ENCODE data around the gene ALPK3. TPM values are rescaled to one million over a fixed set of nuclear protein-coding genes. Genes with fewer than 3 reads are reported as not detected.

ALPK3 gene
- total RNA-seq, 1 donor from 2014 or later = 2.5 TPM

DNA sequence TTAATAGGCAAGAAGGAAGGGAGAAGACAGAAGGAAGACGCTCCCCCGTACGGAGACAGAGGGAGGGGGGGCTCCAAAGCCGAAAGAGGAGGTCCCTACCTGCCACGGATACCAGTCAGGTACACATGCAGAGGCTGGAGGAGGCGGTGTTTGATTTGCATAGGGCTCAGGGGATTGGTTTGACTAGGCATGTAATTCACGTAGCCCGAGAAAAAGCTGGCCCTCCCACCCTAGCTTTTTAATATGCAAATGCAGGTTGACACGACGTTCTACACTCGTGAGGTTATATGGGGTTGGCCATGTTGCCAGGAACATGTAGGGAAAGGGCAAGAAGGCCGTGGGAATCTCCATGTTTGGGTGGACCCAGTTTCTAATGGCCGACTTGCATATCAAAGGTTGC is 39.0 kb upstream of the ALPK3 start:
- intact Hi-C loops (cut with DNase I) = loop anchor here (2.0 kb wide), 1 partner anchor 51 kb away; no protein-coding TSS in a partner anchor
- no peaks in the 10 kb centered on the region for H3K27me3 ChIP-seq
- no peak for DNase-seq (ENCODE audit: extremely low spot score in 2 of 2)
- no peak for TF ChIP-seq POLR2AphosphoS5 (IDR thresholded peaks at IDR 0.05; ENCODE audit: insufficient read depth in 1 of 2, low read depth in 1 of 2)
- TF ChIP-seq, protein P1, sequence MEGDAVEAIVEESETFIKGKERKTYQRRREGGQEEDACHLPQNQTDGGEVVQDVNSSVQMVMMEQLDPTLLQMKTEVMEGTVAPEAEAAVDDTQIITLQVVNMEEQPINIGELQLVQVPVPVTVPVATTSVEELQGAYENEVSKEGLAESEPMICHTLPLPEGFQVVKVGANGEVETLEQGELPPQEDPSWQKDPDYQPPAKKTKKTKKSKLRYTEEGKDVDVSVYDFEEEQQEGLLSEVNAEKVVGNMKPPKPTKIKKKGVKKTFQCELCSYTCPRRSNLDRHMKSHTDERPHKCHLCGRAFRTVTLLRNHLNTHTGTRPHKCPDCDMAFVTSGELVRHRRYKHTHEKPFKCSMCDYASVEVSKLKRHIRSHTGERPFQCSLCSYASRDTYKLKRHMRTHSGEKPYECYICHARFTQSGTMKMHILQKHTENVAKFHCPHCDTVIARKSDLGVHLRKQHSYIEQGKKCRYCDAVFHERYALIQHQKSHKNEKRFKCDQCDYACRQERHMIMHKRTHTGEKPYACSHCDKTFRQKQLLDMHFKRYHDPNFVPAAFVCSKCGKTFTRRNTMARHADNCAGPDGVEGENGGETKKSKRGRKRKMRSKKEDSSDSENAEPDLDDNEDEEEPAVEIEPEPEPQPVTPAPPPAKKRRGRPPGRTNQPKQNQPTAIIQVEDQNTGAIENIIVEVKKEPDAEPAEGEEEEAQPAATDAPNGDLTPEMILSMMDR (IDR thresholded peaks at IDR 0.05) = no peak
- TF ChIP-seq POLR2A (IDR thresholded peaks at IDR 0.05) = no peak
- peaks cover 0 to 18% of the 10 kb centered on the region in 2 donors for H3K36me3 ChIP-seq
- H3K4me1 ChIP-seq = peaks cover 11% of the 10 kb centered on the region
- H3K9me3 ChIP-seq = no peaks in the 10 kb centered on the region
- no peak overlapping the region for H3K4me3 ChIP-seq
- no peak overlapping the region for H3K27ac ChIP-seq

DNA sequence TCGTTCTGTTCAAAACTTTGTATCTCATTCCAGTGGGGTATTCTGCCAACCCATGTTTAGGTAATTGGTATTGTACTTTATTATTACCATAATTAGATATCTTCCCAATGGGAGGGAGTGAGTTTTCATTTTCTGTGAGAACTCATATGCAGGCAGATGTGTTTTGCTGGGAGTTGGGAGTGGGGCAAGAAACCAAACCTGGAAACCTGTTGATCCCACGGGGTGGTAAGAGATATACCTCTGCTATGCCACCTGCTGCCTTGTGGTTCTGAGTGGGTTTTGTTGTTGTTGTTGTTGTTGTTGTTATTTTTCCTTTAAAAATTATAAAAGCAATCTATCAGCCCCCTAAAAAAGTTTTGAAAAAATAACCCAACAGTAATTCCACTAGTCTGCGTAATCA is 36.7 kb upstream of the ALPK3 start:
- peaks cover 0 to 36% of the 10 kb centered on the region in 2 donors for H3K36me3 ChIP-seq
- intact Hi-C loops (cut with DNase I) = no loop called here

DNA sequence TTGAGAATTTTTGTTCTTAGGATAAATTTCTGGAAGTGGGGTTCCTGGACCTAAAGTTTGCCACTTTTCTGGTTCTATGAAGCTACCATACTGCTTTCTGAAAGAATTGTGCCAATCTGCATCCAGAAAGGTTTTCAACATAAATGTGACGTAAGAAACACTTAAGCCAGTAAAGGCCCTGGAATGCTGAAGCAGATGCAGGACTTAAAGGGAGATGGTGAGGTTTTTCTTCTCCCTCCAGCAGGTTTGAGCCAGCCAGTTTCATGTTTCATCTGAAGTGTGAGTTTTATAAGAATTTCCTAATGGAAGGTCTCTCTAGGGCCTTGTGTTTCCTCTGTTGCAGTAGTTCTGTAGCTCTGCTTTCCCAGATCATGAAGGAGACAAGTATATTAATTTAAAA is 35.7 kb upstream of the ALPK3 start:
- Histone ChIP-seq H3K27me3 (no peaks in the 10 kb centered on the region), H3K4me3 (no peak overlapping the region), H3K9me3 (no peaks in the 10 kb centered on the region), H3K27ac (no peak overlapping the region), H3K36me3 (peaks cover 0 to 37% of the 10 kb centered on the region in 2 donors), H3K4me1 (peaks cover 4% of the 10 kb centered on the region)
- intact Hi-C loops (cut with DNase I) = no loop called here
- DNase-seq (ENCODE audit: extremely low spot score in 2 of 2) = no peak
- no peak for TF ChIP-seq POLR2AphosphoS5 (IDR thresholded peaks at IDR 0.05; ENCODE audit: insufficient read depth in 1 of 2, low read depth in 1 of 2)
- TF ChIP-seq POLR2A (IDR thresholded peaks at IDR 0.05) = no peak
- TF ChIP-seq, protein P1 (IDR thresholded peaks at IDR 0.05) = no peak

More for the DNA sequence above, 36.7 kb upstream of the ALPK3 start:
- TF ChIP-seq POLR2A (IDR thresholded peaks at IDR 0.05) = no peak
- no peak for TF ChIP-seq POLR2AphosphoS5 (IDR thresholded peaks at IDR 0.05; ENCODE audit: insufficient read depth in 1 of 2, low read depth in 1 of 2)
- TF ChIP-seq, protein P1 (IDR thresholded peaks at IDR 0.05) = no peak
- Histone ChIP-seq H3K9me3 (no peaks in the 10 kb centered on the region), H3K4me1 (peaks cover 7% of the 10 kb centered on the region), H3K27me3 (no peaks in the 10 kb centered on the region), H3K4me3 (no peak overlapping the region), H3K27ac (no peak overlapping the region)
- no peak for DNase-seq (ENCODE audit: extremely low spot score in 2 of 2)

DNA sequence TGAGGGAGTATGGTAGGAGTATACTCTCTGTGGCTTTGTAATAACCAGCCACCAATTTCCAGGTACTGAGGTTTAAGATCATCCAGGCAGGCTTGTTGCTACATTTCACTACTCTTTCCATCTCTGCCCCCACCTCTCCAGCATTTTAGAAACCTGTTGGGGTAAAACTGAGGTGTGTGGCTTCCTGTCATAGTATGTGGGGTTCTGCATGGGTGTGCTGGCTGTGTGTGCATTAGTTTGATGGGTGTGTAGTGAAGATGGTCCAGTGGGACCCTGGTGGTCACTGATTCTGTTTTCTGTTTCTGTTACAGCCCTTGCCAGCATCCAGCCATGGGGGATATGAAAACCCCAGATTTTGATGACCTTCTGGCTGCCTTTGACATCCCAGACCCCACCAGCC is 34.8 kb upstream of the ALPK3 start:
- H3K9me3 ChIP-seq = no peaks in the 10 kb centered on the region
- DNase-seq (ENCODE audit: extremely low spot score in 2 of 2) = no peak
- TF ChIP-seq, protein P1 (IDR thresholded peaks at IDR 0.05) = no peak
- TF ChIP-seq POLR2A (IDR thresholded peaks at IDR 0.05) (no peak), POLR2AphosphoS5 (IDR thresholded peaks at IDR 0.05; ENCODE audit: insufficient read depth in 1 of 2, low read depth in 1 of 2) (no peak)
- intact Hi-C loops (cut with DNase I) = no loop called here
- H3K4me1 ChIP-seq = peaks cover 9% of the 10 kb centered on the region
- no peak overlapping the region for H3K4me3 ChIP-seq
- peaks cover 0 to 37% of the 10 kb centered on the region in 2 donors for H3K36me3 ChIP-seq
- no peaks in the 10 kb centered on the region for H3K27me3 ChIP-seq
- H3K27ac ChIP-seq = no peak overlapping the region

DNA sequence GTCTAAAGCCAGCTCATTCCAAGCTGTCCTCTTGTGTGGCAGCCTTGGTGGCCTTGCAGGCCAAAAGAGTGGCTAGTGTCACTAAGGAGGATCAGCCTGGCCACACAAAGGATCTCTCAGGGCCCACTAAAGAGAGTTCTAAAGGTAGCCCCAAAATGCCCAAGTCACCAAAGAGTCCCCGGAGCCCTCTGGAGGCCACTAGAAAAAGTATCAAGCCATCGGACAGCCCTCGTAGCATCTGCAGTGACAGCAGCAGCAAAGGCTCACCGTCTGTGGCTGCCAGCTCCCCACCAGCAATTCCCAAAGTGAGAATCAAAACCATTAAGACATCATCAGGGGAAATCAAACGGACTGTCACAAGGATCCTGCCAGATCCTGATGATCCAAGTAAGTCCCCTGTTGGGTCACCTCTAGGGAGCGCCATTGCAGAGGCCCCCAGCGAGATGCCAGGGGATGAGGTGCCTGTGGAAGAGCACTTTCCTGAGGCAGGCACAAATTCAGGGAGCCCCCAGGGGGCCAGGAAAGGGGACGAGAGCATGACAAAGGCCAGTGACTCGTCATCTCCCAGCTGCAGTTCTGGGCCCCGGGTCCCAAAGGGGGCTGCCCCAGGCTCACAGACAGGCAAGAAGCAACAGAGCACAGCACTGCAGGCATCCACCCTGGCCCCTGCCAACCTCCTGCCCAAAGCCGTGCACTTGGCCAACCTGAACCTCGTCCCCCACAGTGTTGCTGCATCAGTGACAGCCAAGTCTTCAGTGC is 33.5 kb upstream of the ALPK3 start:
- peaks cover 0 to 32% of the 10 kb centered on the region in 2 donors for H3K36me3 ChIP-seq
- intact Hi-C loops (cut with DNase I) = no loop called here
- no peak for DNase-seq (ENCODE audit: extremely low spot score in 2 of 2)
- no peak overlapping the region for H3K27ac ChIP-seq
- H3K4me1 ChIP-seq = peaks cover 13% of the 10 kb centered on the region
- H3K9me3 ChIP-seq = no peaks in the 10 kb centered on the region
- H3K27me3 ChIP-seq = no peaks in the 10 kb centered on the region
- H3K4me3 ChIP-seq = no peak overlapping the region
- TF ChIP-seq POLR2A (IDR thresholded peaks at IDR 0.05) (no peak), POLR2AphosphoS5 (IDR thresholded peaks at IDR 0.05; ENCODE audit: insufficient read depth in 1 of 2, low read depth in 1 of 2) (no peak)
- TF ChIP-seq, protein P1 (IDR thresholded peaks at IDR 0.05) = no peak
